HG02610 (cell line): Measurements from ENCODE around the gene RIPK1.
A peak's percentile ranks its signal among the peaks of the same experiment; 100 is the strongest.

Source experiments
- ATAC-seq: cut with Tn5 transposase; IDR thresholded peaks from one replicate; pipeline ENCODE4 v1.9.1; 2021; ENCODE audit warnings: mild to moderate bottlenecking, moderate library complexity; ENCODE audit not compliant: unreplicated experiment

Gene RIPK1

DNA sequence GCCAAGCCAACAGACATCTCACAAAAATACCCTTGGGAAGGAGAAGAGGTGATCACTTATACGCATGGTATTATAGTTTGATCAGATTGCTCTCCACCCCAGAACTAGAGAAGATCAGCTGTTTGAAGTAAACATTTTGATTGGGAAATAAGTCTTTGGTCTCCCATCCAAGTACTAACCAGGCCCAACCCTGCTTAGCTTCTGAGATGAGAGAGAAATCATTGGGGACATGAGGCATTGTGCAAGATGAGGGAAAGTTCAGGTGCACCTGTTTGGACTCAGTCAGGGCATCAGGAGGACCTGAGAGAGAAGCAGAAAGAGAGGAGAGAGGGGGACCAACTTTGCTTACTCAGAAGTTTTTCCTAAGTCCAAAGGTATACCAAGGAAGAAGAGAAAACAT lies 11.4 kb downstream of the RIPK1 start:
- no peak for ATAC-seq

DNA sequence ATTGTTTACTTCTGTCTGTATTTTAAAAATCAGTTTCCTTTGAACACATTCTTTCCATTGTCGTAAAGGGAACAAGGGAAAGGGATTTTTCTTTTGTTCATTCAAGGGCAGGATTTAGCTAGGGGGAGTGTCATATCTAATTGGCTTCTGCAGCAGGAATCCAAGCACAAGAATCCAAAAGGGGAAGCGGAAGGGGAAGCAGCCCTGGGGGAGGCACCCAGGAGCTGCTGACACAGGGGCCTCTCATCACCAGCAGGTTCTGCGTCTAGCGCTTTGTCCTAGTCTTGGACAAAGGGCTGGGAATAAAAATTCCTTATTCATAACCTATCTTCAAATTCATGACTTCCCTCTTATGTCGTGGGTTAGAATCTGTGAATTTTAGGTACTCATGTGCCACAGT lies 13.7 kb downstream of the RIPK1 start:
- ATAC-seq = no peak

DNA sequence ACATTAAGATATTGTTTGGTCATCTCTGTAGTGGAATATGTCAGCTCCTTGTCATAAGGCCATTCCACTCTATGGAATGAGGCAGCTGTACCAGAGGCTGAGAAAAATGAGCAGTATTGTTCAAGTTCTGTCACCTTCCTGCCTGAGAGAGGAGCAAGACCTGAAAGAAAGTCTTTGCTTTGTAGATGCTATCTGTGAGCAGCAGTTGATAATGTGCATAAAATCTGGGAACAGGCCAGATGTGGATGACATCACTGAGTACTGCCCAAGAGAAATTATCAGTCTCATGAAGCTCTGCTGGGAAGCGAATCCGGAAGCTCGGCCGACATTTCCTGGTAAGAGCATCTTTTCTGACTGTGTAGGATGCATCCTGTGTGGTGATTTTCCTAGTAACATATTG lies 16.8 kb downstream of the RIPK1 start:
- ATAC-seq = no peak

GRCh38 chr6:3086282-3086946 lies 18.1 kb downstream of the RIPK1 start:
- ATAC-seq = no peak

- no peak for ATAC-seq
These were observed 20.2 kb downstream of the RIPK1 start for GRCh38 chr6:3088446-3088845.

- ATAC-seq = no peak
These were observed 20.7 kb downstream of the RIPK1 start for GRCh38 chr6:3088968-3089367.

DNA sequence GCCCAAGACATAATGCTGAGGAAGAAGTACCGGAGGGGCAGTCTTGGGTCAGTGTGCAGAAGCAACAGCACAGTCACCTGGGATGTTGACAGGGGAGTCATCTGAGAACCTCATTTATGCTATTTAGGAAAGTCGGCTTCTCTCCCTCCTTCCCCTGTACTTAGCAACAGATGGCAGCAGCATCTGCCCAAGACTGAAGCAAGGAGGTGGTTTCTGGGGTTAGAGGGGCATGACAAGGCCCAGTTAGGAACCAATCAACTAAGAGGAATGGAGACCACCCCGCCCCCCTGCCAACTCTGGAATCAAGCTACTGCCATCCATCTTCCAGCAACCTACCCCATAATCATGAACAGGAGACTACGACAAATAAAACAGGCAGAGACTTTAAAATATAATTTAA lies 21.7 kb downstream of the RIPK1 start:
- ATAC-seq = no peak

GRCh38 chr6:3094815-3095214 lies 26.5 kb downstream of the RIPK1 start:
- ATAC-seq = no peak

GRCh38 chr6:3102875-3103274 lies 34.6 kb downstream of the RIPK1 start:
- ATAC-seq = no peak

- no peak for ATAC-seq
These were observed 40.6 kb downstream of the RIPK1 start for GRCh38 chr6:3108746-3109414.

DNA sequence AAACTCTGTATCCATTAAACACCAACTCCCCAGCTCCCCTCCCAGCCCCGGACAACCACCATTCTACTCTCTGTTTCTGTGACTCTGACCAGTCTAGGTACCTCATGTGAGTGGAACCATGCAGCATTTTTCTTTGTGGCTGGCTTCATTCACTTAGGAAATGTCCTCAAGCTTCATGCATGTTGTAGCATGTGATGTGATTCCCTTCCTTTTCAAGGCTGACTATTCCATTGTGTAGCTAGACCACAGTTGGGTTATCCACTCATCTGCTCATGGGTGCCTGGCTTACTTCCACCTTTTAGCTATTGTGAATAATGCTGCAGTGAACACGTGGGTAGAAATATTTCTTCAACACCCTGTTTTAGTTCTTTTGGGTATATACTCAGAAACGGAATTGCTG lies 41.5 kb downstream of the RIPK1 start:
- no peak for ATAC-seq

GRCh38 chr6:3114377-3114776 lies 46.1 kb downstream of the RIPK1 start:
- ATAC-seq = no peak

DNA sequence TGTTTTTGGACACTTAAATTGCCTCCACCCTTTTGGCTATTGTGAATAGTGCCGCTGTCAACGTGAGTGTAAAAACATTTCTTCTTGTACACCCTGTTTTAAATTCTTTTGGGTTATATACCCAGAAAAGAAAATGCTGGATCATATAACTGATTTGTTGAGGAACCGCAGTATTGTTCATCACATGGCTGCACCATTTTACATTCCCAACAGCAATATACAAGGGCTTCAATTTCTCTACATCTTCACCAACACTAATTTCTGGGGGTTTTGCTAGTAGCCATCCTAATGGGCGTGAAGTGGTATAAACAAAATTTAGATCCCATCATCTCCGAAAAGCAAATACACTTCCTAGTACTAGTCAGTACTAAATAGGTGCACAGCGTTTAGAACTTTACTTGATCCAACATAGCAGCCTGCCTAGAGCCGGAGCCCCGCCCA lies 49.6 kb downstream of the RIPK1 start:
- no peak for ATAC-seq

DNA sequence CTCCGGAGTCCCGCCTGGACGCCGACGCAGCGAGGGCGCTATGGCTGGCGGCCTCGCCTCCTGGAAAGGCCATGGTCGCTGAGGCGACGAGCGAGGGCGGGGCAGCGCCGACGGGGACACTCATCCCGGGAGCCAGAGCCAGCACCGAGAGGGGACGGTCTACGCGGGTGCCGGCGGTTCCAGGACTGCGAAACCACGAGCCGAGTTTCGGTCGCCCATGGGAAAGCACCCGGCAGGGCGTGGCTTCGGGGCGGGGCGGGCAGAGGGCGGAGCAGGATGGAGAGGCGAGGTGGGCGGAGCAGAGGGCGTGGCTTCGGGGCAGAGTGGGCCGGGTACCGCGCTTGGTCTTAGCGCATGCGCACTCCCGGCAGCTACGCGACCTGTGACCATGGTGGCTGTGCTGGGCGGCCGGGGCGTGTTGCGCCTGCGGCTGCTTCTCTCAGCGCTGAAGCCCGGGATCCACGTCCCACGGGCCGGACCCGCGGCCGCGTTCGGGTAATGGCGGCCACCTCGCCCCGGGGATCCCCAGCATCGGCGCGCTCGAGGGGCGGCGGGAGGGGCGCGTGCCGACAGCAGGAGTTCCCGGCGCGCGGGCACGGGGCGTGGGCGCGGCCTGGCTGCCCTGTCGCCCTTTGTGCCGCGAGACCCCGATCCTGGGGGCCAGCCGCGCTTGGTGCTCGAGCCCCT lies 50.2 kb downstream of the RIPK1 start, which contains the start of gene BPHL:
Gene BPHL, plus strand, starts transcription at position 359 of the 687 bp plus-strand sequence. Its CDS starts 30 bp downstream, at position 389.
- ATAC-seq = peak; percentile 87

- peak; percentile 22 for ATAC-seq
These were observed 50.9 kb downstream of the RIPK1 start for GRCh38 chr6:3119040-3119723.

- no peak for ATAC-seq
These were observed 52.4 kb downstream of the RIPK1 start for GRCh38 chr6:3120765-3121089.

DNA sequence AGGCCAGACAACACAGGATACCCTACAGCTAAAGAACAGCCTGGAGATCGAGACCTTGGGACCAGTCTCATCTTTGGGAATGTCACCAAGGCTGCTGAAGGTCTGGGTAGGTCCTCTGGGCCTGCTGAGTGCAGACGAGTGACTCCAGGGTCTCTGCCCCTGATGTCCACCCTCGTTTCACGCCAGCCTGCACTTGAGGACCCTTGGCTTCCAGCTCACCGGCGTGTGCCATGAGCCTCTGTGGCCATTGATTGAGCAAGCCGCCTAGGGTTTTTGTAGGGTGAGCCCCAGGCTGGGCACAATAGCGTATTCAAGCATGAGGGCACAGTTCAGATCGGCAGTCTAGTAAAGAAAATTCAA lies 54.5 kb downstream of the RIPK1 start:
- no peak for ATAC-seq

- no peak for ATAC-seq
These were observed 56.4 kb downstream of the RIPK1 start for GRCh38 chr6:3124667-3125066.

GRCh38 chr6:3125815-3126214 lies 57.5 kb downstream of the RIPK1 start:
- no peak for ATAC-seq

GRCh38 chr6:3128356-3129108 lies 60.2 kb downstream of the RIPK1 start:
- no peak for ATAC-seq

DNA sequence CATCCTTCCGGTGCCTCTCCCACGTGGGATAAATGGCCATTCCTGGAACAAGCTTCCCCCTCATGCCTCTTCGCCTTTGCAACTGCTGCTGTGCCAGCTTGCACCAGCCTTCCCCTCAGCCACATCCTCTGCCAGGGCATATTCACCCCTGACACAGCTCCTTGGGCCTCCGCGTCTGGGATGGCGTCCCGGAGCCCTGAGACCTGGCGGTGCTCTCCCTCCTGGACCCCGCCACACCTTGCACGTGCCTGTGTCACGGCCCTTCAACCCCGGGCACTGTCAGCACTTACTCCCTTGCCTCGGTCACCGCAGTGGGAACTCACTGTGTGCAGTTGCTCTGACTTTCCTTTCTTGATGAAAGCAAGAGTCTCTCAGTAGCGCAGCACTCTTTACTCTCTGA lies 63.4 kb downstream of the RIPK1 start:
- no peak for ATAC-seq
